PC-3 (cell line): ENCODE results near the gene CYB5B. TPM values are rescaled to one million over a fixed set of nuclear protein-coding genes. Genes with fewer than 3 reads are reported as not detected.

Source experiments
- ATAC-seq: fragments of 200-7000 bp; cut with Tn5 transposase; 2 replicates; pipeline ENCODE4 v1.9.1; 2020; ENCODE audit warnings: mild to moderate bottlenecking, moderate library complexity
- BruUV-seq: library from RNA; stranded (reverse); fragments of 400-500 nt; replicated peaks from 2 replicates; lab custom pipeline; 2021; lab: Mats Ljungman, UMichigan
- CTCF ChIA-PET: fragments of 300-600 bp; sonication (Branson Sonifier 250); formaldehyde crosslinking; loops from one replicate; lab custom pipeline; 2022; ENCODE audit warnings: antibody characterized with exemption; lab: Charles Lee
- POLR2A ChIA-PET: fragments of 300-600 bp; sonication (Branson Sonifier 250); formaldehyde crosslinking; loops from one replicate; lab custom pipeline; 2022; ENCODE audit warnings: antibody characterized with exemption; ENCODE audit not compliant: unreplicated experiment; lab: Charles Lee
- DNase-seq: peaks from one replicate; pipeline ENCODE4 v3.0.0-alpha.2; 2015
- H2AFZ ChIP-seq: fragments of 300-600 bp; sonication (generic); 2 replicates; pipeline ENCODE4 v1.6.0; 2016; ENCODE audit warnings: antibody characterized with exemption, low read length
- H3F3A ChIP-seq: fragments of 300-600 bp; sonication (generic); one replicate; pipeline ENCODE4 v1.6.0; 2017; ENCODE audit warnings: antibody characterized with exemption, low read length, control low read depth, mild to moderate bottlenecking; ENCODE audit not compliant: unreplicated experiment
- H3K27ac ChIP-seq: fragments of 300-600 bp; sonication (generic); 2 replicates; pipeline ENCODE4 v1.5.1; 2016; ENCODE audit warnings: mild to moderate bottlenecking, low read length
- H3K27me3 ChIP-seq: fragments of 300-600 bp; sonication (generic); 2 replicates; pipeline ENCODE4 v1.6.1; 2016; ENCODE audit warnings: low read length, mixed read lengths
- H3K36me3 ChIP-seq: fragments of 300-600 bp; sonication (generic); 2 replicates; pipeline ENCODE4 v1.6.1; 2016; ENCODE audit warnings: low read depth, mixed run types, low read length, mixed read lengths
- H3K4me1 ChIP-seq: fragments of 300-600 bp; sonication (generic); 2 replicates; pipeline ENCODE4 v1.5.1; 2016; ENCODE audit warnings: low read length; ENCODE audit not compliant: insufficient read depth
- H3K4me2 ChIP-seq: fragments of 300-600 bp; sonication (generic); 2 replicates; pipeline ENCODE4 v1.6.0; 2016; ENCODE audit warnings: low read length
- H3K4me3 ChIP-seq: fragments of 300-600 bp; sonication (generic); 2 replicates; pipeline ENCODE4 v1.5.1; 2016; ENCODE audit warnings: mild to moderate bottlenecking, low read length, mixed read lengths
- H3K79me2 ChIP-seq: fragments of 300-600 bp; sonication (generic); 2 replicates; pipeline ENCODE4 v1.6.1; 2017; ENCODE audit warnings: low read length, mixed read lengths
- H3K9ac ChIP-seq: fragments of 300-600 bp; sonication (generic); 2 replicates; pipeline ENCODE4 v1.6.0; 2016; ENCODE audit warnings: mild to moderate bottlenecking, low read length
- H3K9me2 ChIP-seq: fragments of 300-600 bp; sonication (generic); replicated peaks from 2 replicates; pipeline ENCODE4 v1.6.1; 2016; ENCODE audit warnings: mixed run types, low read length, mixed read lengths
- H3K9me3 ChIP-seq: fragments of 300-600 bp; sonication (generic); 2 replicates; pipeline ENCODE4 v1.6.1; 2016; ENCODE audit warnings: low read length, mixed read lengths
- H4K20me1 ChIP-seq: fragments of 300-600 bp; sonication (generic); 2 replicates; pipeline ENCODE4 v1.6.1; 2016; ENCODE audit warnings: low read length, mixed read lengths
- EZH2 ChIP-seq: fragments of 300-600 bp; sonication (generic); IDR thresholded peaks from one replicate; pipeline ENCODE4 v1.6.1; 2017; ENCODE audit warnings: antibody characterized with exemption, mild to moderate bottlenecking, low read length; ENCODE audit not compliant: unreplicated experiment
- EZH2phosphoT487 ChIP-seq: fragments of 300-600 bp; sonication (generic); IDR thresholded peaks from 2 replicates; pipeline ENCODE4 v1.6.1; 2018; ENCODE audit warnings: mild to moderate bottlenecking, antibody characterized with exemption, low read length, borderline replicate concordance
- intact Hi-C: fragments of 100-400 bp; cut with micrococcal nuclease; formaldehyde crosslinking; loops from 2 replicates; pipeline ENCODE4 v1.9.0; 2023
- total RNA-seq: library from RNA; depleted of rRNA; stranded (reverse); fragments of >200 nt; gene quantifications from 2 replicates; pipeline ENCODE4 v1.2.3, GENCODE V29; 2014
- TF ChIP-seq, protein P1 (sequence below): fragments of 300-600 bp; sonication (generic); conservative IDR thresholded peaks from 2 replicates; pipeline ENCODE4 v1.5.1; 2017; ENCODE audit warnings: antibody characterized with exemption, low read depth, mild to moderate bottlenecking, low read length

Gene CYB5B
- total RNA-seq, 1 experiment from 2014 or later, result 64.5 TPM

DNA sequence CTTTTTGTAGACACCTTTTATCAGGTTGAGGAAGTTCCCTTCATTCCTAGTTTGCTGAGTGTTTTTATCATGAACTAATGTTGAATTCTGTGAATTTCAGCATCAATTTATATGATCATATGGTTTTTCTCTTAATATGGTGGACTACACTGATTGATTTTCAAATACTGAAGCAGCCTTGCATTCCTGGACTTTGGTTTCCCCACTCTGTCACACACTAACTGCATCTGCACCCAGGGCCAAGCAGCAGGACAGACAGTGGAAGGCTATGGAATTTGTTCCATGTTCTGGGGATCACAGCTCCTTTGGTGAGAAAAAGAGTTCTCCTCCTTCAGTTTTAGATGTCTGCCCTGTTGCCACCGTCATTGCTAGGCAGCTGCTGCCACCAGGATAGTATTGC lies 46.4 kb upstream of the CYB5B start:
- no peak overlapping the region for H3K4me3 ChIP-seq
- no peaks in the 10 kb centered on the region for H3K9me2 ChIP-seq
- no peaks in the 10 kb centered on the region for H3K9me3 ChIP-seq
- H2AFZ ChIP-seq, result no peak overlapping the region
- H3K4me1 ChIP-seq, result no peaks in the 10 kb centered on the region
- no peak overlapping the region for H3K4me2 ChIP-seq
- ATAC-seq (no peak), DNase-seq (no peak)
- ChIA-PET POLR2A (no interaction called here), CTCF (no interaction called here)
- H3K27ac ChIP-seq, result no peak overlapping the region
- H3K9ac ChIP-seq, result no peak overlapping the region
- no TSS peak for BruUV-seq
- H3K27me3 ChIP-seq, result no peaks in the 10 kb centered on the region
- TF ChIP-seq, protein P1, sequence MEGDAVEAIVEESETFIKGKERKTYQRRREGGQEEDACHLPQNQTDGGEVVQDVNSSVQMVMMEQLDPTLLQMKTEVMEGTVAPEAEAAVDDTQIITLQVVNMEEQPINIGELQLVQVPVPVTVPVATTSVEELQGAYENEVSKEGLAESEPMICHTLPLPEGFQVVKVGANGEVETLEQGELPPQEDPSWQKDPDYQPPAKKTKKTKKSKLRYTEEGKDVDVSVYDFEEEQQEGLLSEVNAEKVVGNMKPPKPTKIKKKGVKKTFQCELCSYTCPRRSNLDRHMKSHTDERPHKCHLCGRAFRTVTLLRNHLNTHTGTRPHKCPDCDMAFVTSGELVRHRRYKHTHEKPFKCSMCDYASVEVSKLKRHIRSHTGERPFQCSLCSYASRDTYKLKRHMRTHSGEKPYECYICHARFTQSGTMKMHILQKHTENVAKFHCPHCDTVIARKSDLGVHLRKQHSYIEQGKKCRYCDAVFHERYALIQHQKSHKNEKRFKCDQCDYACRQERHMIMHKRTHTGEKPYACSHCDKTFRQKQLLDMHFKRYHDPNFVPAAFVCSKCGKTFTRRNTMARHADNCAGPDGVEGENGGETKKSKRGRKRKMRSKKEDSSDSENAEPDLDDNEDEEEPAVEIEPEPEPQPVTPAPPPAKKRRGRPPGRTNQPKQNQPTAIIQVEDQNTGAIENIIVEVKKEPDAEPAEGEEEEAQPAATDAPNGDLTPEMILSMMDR, result no peak
- TF ChIP-seq EZH2 (no peak), EZH2phosphoT487 (no peak)
- H3K36me3 ChIP-seq, result peaks cover 29% of the 10 kb centered on the region
- H3F3A ChIP-seq, result no peaks in the 10 kb centered on the region
- H4K20me1 ChIP-seq, result no peaks in the 10 kb centered on the region
- intact Hi-C loops, result no loop called here
- peaks cover 21% of the 10 kb centered on the region for H3K79me2 ChIP-seq

DNA sequence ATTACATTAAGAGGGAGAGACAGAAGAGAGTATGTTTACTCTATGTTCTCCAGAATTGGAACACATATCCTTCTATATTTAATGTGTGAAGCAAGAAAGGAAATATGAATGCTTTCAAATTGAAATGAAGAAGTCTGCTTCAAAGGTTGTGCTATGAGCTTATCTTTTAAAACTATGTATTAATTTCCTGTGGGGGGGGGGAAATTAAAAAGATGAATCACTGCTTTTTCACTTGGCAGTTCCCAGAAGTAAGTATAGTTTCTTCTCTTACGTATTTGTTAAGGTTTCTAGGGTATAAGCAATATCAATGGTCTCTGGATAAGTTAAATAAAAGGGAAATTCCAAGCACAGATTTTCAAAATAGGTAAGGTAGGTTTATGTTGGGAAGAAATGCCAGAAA lies 45.7 kb upstream of the CYB5B start:
- no peaks in the 10 kb centered on the region for H3F3A ChIP-seq
- no peaks in the 10 kb centered on the region for H3K9me3 ChIP-seq
- no TSS peak for BruUV-seq
- no peak overlapping the region for H3K9ac ChIP-seq
- H2AFZ ChIP-seq, result no peak overlapping the region
- ChIA-PET CTCF (no interaction called here), POLR2A (interaction anchor here (0.6 kb wide), 1 partner anchor 281 kb away, joined by 13 read pairs; no protein-coding TSS in a partner anchor)
- no peaks in the 10 kb centered on the region for H3K4me1 ChIP-seq
- TF ChIP-seq EZH2phosphoT487 (no peak), EZH2 (no peak)
- TF ChIP-seq, protein P1, result no peak
- H4K20me1 ChIP-seq, result no peaks in the 10 kb centered on the region
- H3K4me2 ChIP-seq, result no peak overlapping the region
- no peaks in the 10 kb centered on the region for H3K27me3 ChIP-seq
- no peak overlapping the region for H3K27ac ChIP-seq
- DNase-seq (no peak), ATAC-seq (no peak)
- no peaks in the 10 kb centered on the region for H3K9me2 ChIP-seq
- no peak overlapping the region for H3K4me3 ChIP-seq
- intact Hi-C loops, result no loop called here
- peaks cover 33% of the 10 kb centered on the region for H3K36me3 ChIP-seq
- peaks cover 28% of the 10 kb centered on the region for H3K79me2 ChIP-seq

DNA sequence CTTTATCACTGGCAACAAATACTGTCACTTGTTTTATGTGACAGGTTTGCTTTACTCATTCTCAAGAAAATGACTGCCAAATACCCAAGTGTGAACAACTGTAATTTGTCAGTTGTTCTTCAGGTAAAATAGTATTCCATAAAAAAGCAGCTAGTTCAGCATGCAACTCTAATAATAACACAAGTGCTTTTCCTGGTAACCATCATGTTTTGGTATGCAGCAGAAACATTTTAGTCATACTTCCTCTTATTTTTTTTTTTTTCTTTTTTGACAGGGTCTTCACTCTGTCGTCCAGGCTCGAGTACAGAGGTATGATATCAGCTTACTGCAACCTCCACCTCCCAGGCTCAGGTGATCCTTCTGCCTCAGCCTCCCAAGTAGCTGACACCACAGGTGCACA lies 43.2 kb upstream of the CYB5B start:
- H3K27me3 ChIP-seq, result no peaks in the 10 kb centered on the region
- no peak overlapping the region for H3K9ac ChIP-seq
- no peaks in the 10 kb centered on the region for H3K9me3 ChIP-seq
- H3K36me3 ChIP-seq, result peaks cover 36% of the 10 kb centered on the region
- BruUV-seq, result no TSS peak
- no peak for ATAC-seq
- H3K4me3 ChIP-seq, result no peak overlapping the region
- no peaks in the 10 kb centered on the region for H3F3A ChIP-seq
- H3K4me1 ChIP-seq, result peaks cover 8% of the 10 kb centered on the region
- ChIA-PET CTCF (interaction anchor here (0.7 kb wide), 1 partner anchor 17 kb away, joined by 8 read pairs; no protein-coding TSS in a partner anchor), POLR2A (interaction anchor here (0.7 kb wide), 1 partner anchor 214 kb away, joined by 4 read pairs; no protein-coding TSS in a partner anchor)
- H3K9me2 ChIP-seq, result no peaks in the 10 kb centered on the region
- H3K79me2 ChIP-seq, result peaks cover 46% of the 10 kb centered on the region
- DNase-seq, result no peak
- intact Hi-C loops, result no loop called here
- H4K20me1 ChIP-seq, result no peaks in the 10 kb centered on the region
- H3K27ac ChIP-seq, result no peak overlapping the region
- H2AFZ ChIP-seq, result no peak overlapping the region
- TF ChIP-seq, protein P1, result no peak
- TF ChIP-seq EZH2 (no peak), EZH2phosphoT487 (no peak)
- H3K4me2 ChIP-seq, result no peak overlapping the region
